A549 (cell line): Measurements from ENCODE around the gene MORF4L1. TPM values are rescaled to one million over a fixed set of nuclear protein-coding genes. Genes with fewer than 3 reads are reported as not detected.
"Not testable (repeated sequence)": the region's sequence is repeated elsewhere in the genome, so short reads cannot be mapped to it uniquely, and the experiment has no call there.

ENCODE experiments used
- ATAC-seq, 2 experiments: fragments of 200-7000 bp in 1 of 2; fragments of >200 bp in 1 of 2; cut with Nextera tagmentation in 1 of 2; cut with Tn5 transposase in 1 of 2; 3 replicates each; pipeline versions ENCODE4 v1.8.0 to v1.9.1; 2018 to 2020; ENCODE audit warnings: mild to moderate bottlenecking in 1 of 2, moderate library complexity in 1 of 2
- CTCF ChIA-PET: fragments of 300-600 bp; sonication (Branson Sonifier 250); formaldehyde crosslinking; extraction: SDS; loops from one replicate; lab custom pipeline; 2021; ENCODE audit warnings: antibody characterized with exemption, inconsistent platforms; lab: Yijun Ruan, JAX
- POLR2A ChIA-PET: fragments of 350-600 bp; formaldehyde crosslinking; extraction: SDS; loops from one replicate; lab custom pipeline; 2021; ENCODE audit warnings: antibody characterized with exemption, inconsistent platforms; lab: Yijun Ruan, JAX
- DNase-seq, 2 experiments: peaks; one replicate each; pipeline versions ENCODE4 v3.0.0 to v3.0.0-alpha.2; 2011 to 2016; ENCODE audit warnings: low read depth in 1 of 2, low spot score in 1 of 2
- FAIRE-seq: peaks from 2 replicates; lab custom pipeline; 2011; peaks lifted over from hg19 to GRCh38; lab: Jason Lieb, UNC
- H3K27ac ChIP-seq, 2 experiments: fragments of >200 bp; sonication (Bioruptor Twin); formaldehyde crosslinking; 3 replicates each; pipeline ENCODE4 v1.5.1; 2016 to 2017
- H3K4me1 ChIP-seq: fragments of >200 bp; sonication (Bioruptor Twin); formaldehyde crosslinking; 3 replicates; pipeline ENCODE4 v1.6.1; 2016
- H3K4me2 ChIP-seq: fragments of >200 bp; sonication (Bioruptor Twin); formaldehyde crosslinking; 3 replicates; pipeline ENCODE4 v1.6.1; 2016
- H3K4me3 ChIP-seq: fragments of >200 bp; sonication (Bioruptor Twin); formaldehyde crosslinking; 3 replicates; pipeline ENCODE4 v1.5.1; 2016
- H3K9me3 ChIP-seq: fragments of >200 bp; sonication (Bioruptor Twin); formaldehyde crosslinking; 3 replicates; pipeline ENCODE4 v1.6.1; 2016
- CBX2 ChIP-seq: fragments of 200-600 bp; sonication (generic); IDR thresholded peaks from 2 replicates; pipeline ENCODE4 v1.6.1; 2016; ENCODE audit warnings: low read depth, mild to moderate bottlenecking, borderline replicate concordance
- EHF ChIP-seq: fragments of 250-450 bp; sonication (Bioruptor Pico); IDR thresholded peaks from 2 replicates; pipeline ENCODE4 v1.5.0; 2020; ENCODE audit warnings: mild to moderate bottlenecking
- EP300 ChIP-seq, 2 experiments: fragments of >200 bp; sonication (Bioruptor Twin); formaldehyde crosslinking; IDR thresholded peaks; 2 replicates in 1 of 2; 3 replicates in 1 of 2; pipeline ENCODE4 v1.6.1; 2016 to 2017
- ESRRA ChIP-seq: fragments of 150-350 bp; IDR thresholded peaks from 2 replicates; pipeline ENCODE4 v1.6.1; 2014; ENCODE audit warnings: mild to moderate bottlenecking, low read length, borderline replicate concordance
- FOSB ChIP-seq: fragments of 250-450 bp; sonication (Bioruptor Pico); IDR thresholded peaks from 2 replicates; pipeline ENCODE4 v1.5.0; 2020; ENCODE audit warnings: mild to moderate bottlenecking, moderate library complexity
- FOSL2 ChIP-seq, 2 experiments: fragments of 450-650 bp in 1 of 2; fragments of >200 bp in 1 of 2; sonication (Bioruptor Twin) in 1 of 2; formaldehyde crosslinking; IDR thresholded peaks; 2 replicates each; pipeline versions ENCODE4 v1.5.0 to v1.6.1; 2016 to 2020; ENCODE audit warnings: mild to moderate bottlenecking in 1 of 2, moderate library complexity in 1 of 2
- FOXS1 ChIP-seq: fragments of 250-450 bp; sonication (Bioruptor Pico); IDR thresholded peaks from 2 replicates; pipeline ENCODE4 v1.5.0; 2020; ENCODE audit warnings: mild to moderate bottlenecking, moderate library complexity
- KDM1A ChIP-seq: fragments of 200-600 bp; sonication (generic); IDR thresholded peaks from 2 replicates; pipeline ENCODE4 v1.6.1; 2016; ENCODE audit warnings: low read depth, mild to moderate bottlenecking
- KDM5A ChIP-seq: fragments of 200-600 bp; sonication (generic); IDR thresholded peaks from 2 replicates; pipeline ENCODE4 v1.6.1; 2016; ENCODE audit warnings: antibody characterized with exemption, mild to moderate bottlenecking
- MAZ ChIP-seq: fragments of 150-350 bp; IDR thresholded peaks from 2 replicates; pipeline ENCODE4 v1.6.1; 2014; ENCODE audit warnings: antibody characterized with exemption, low read depth, low read length, borderline replicate concordance
- MYC ChIP-seq: IDR thresholded peaks from 2 replicates; pipeline ENCODE4 v1.6.1; 2012; ENCODE audit warnings: mild to moderate bottlenecking, inconsistent platforms, low read length, improper control_type of control experiment, borderline replicate concordance
- NPAS2 ChIP-seq: fragments of 250-450 bp; sonication (Bioruptor Pico); IDR thresholded peaks from 2 replicates; pipeline ENCODE4 v1.8.0; 2022; ENCODE audit warnings: mild to moderate bottlenecking, moderate library complexity, borderline replicate concordance
- RARB ChIP-seq: fragments of 250-450 bp; sonication (Bioruptor Pico); IDR thresholded peaks from 2 replicates; pipeline ENCODE4 v1.8.0; 2021; ENCODE audit warnings: mild to moderate bottlenecking, moderate library complexity
- RCOR1 ChIP-seq: fragments of 150-350 bp; IDR thresholded peaks from 2 replicates; pipeline ENCODE4 v1.6.1; 2014; ENCODE audit warnings: antibody characterized with exemption, low read length, low read depth
- RNF2 ChIP-seq: fragments of 200-600 bp; sonication (generic); IDR thresholded peaks from 2 replicates; pipeline ENCODE4 v1.6.1; 2016; ENCODE audit warnings: low read depth, mild to moderate bottlenecking, antibody characterized with exemption, moderate library complexity, borderline replicate concordance
- SREBF2 ChIP-seq: fragments of 450-650 bp; IDR thresholded peaks from 2 replicates; pipeline ENCODE4 v1.6.1; 2014; ENCODE audit warnings: mild to moderate bottlenecking, moderate library complexity
- WGBS: methylation state at CpG from one replicate; pipeline ENCODE4 v1.1.6; 2017; ENCODE audit errors: missing lambda C conversion rate; 5-methylcytosine and 5-hydroxymethylcytosine counted together
- polyA plus RNA-seq, 4 experiments: library from polyadenylated mRNA; depleted of rRNA in 3 of 4; stranded (reverse); fragments of >200 nt; fragmentation: RNase III in 1 of 4; extraction: RNeasy Plus Mini Kit Qiagen cat#74134 plus additional on column Dnase treatment in 1 of 4; gene quantifications; 2 replicates in 3 of 4; 3 replicates in 1 of 4; pipeline ENCODE4 v1.2.3, GENCODE V29; 2011 to 2017
- TF ChIP-seq, protein P1 (sequence below): IDR thresholded peaks from 2 replicates; pipeline ENCODE4 v1.6.1; 2012; ENCODE audit warnings: low read depth, borderline replicate concordance
- TF ChIP-seq, protein P2 (sequence below): IDR thresholded peaks from 2 replicates; pipeline ENCODE4 v1.6.1; 2012
- TF ChIP-seq, protein P3 (sequence below): fragments of 200-600 bp; sonication (generic); IDR thresholded peaks from 2 replicates; pipeline ENCODE4 v1.6.1; 2016; ENCODE audit warnings: antibody characterized with exemption, mild to moderate bottlenecking, moderate library complexity

The MORF4L1 gene
- polyA plus RNA-seq, 2 of the 4 experiments (the other 2 are of a cell fraction) = 498 to 927 TPM

DNA sequence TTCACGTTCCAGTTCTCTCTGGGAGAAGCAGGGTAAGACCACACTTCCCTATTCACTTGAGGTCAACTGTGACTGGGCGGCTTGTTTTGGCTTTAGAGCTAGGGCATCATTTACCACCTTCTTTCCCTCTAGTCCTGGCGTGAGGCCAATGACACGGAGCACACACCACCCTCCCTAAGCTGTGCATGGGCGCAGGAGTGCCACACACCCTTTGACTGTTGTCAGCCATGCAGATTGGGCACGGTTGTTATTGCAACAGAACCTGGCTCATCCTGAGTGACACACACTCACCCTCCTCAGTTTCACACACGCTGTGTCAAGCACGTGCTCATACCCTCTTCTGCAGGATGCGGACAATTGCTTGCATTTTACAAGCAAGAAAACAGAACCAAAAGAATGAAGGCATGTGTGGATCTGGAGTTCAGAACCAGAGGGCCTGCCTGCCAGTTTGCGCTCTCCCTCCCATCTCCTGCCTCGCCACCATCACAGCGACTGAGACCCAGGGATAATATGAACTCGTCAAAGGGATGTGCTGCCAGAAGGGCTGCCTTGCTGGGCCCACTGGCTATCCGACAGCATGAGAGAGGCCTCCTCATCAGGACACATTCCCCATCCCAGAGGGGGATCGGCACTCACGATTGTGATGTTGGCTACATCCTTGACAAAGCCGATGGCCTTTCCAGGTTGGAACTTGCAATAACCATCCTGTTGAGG, 54.5 kb downstream of the MORF4L1 start (continued):
- TF ChIP-seq FOXS1 (CRISPR knock-in tag) (no peak), FOSL2 (IDR thresholded peaks at IDR 0.05) (no peak), FOSL2 (CRISPR knock-in tag; IDR thresholded peaks at IDR 0.05) (no peak), KDM1A (no peak), EP300 (IDR thresholded peaks at IDR 0.05) (no peak), SREBF2 (no peak), RCOR1 (no peak)
- TF ChIP-seq, all 56 proteins: peak for 0

DNA sequence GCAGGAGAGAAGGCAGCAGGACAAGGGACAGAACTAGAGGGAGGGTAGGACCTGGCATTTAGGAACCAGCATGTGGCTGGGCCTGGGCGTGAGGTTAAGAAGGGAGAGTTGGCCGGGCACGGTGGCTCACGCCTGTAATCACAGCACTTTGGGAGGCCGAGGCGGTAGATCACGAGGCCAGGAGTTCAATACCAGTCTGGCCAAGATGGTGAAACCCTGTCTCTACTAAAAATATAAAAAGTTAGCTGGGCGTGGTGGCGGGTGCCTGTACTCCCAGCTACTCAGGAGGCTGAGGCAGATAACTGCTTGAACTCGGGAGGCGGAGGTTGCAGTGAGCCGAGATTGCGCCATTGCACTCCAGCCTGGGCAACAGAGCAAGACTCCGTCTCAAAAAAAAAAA, 55.5 kb downstream of the MORF4L1 start:
- ATAC-seq, H3K27ac ChIP-seq, H3K9me3 ChIP-seq, FAIRE-seq, DNase-seq, H3K4me3 ChIP-seq, POLR2A ChIA-PET, H3K4me2 ChIP-seq: not testable (repeated sequence)
- WGBS = 91% methylated on average over 14 of the region's 14 CpGs
- CTCF ChIA-PET = interaction anchor here (1.2 to 7.9 kb wide), 3 partner anchors 19 to 79 kb away, joined by 3 to 58 read pairs (median 4); no protein-coding TSS in a partner anchor
- H3K4me1 ChIP-seq = peaks cover 17% of the 10 kb centered on the region

DNA sequence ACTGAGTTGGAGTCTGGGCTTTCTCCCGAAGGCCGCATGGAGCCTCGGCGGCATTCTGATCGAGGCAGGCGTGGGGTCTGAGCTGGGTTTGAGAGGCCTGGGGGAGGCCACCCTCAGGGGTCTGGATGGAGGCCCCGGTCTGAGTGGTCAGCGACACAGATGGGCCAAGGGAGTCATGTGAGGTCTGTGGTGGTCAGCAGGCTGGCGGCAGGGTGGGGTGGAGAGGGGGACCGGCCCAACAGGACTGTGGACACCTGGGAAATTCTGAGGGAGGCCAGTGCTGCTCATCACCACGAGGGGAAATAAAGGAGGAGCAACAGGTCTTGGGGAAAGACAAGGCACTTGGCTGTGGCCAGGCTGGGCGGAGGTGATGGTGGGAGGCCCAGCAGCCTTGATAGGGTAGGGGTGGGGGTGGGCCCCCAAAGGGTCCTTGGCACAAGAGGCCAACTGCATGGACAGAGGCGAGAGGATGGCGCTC, 56.0 kb downstream of the MORF4L1 start:
- CTCF ChIA-PET = interaction anchor here (1.2 to 7.9 kb wide), 3 partner anchors 19 to 79 kb away, joined by 3 to 58 read pairs (median 4); no protein-coding TSS in a partner anchor

DNA sequence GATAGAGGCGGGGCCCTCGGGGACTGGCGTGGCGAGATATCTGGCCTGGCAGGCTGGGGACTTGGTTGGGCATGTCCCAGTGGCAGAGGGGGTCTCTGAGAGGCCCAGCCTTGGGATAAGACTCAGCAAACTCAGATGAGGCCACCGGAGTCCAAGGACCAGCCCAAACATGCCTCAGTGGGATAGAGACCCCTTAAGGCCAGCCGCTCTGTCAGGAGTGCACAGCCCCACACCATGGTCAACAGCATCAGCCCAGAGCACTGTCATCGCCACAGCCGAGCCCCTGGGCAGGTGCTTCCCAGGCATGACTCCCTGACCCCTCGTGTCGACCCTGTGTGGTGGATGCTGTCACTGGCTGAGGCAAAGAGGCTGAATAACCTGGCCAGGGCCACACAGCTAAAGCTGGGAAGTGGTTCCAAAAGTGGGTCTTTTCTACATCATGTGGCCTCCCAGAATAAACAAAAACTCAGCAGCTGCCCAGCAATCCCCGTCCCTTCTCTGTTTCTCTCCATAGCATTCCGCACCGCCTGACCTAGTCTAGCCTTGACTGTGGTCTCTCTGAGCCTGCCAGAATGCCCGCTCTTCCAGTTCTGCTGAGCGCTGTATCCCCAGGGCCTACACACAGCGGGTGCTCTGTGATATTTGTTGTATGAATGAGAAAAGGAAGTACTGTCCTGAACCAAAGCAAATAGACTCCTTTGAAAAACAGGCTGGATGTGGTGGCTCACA, 57.0 kb downstream of the MORF4L1 start:
- peak overlapping the region in 1 of 2 experiments; percentile 2; a peak in 2 of 6 replicates for H3K27ac ChIP-seq
- TF ChIP-seq MAZ = no peak
- no peak for TF ChIP-seq EHF
- no peak for TF ChIP-seq MYC
- no peak for TF ChIP-seq NPAS2 (CRISPR knock-in tag)
- TF ChIP-seq, protein P1, sequence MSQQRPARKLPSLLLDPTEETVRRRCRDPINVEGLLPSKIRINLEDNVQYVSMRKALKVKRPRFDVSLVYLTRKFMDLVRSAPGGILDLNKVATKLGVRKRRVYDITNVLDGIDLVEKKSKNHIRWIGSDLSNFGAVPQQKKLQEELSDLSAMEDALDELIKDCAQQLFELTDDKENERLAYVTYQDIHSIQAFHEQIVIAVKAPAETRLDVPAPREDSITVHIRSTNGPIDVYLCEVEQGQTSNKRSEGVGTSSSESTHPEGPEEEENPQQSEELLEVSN = no peak
- TF ChIP-seq, protein P2, sequence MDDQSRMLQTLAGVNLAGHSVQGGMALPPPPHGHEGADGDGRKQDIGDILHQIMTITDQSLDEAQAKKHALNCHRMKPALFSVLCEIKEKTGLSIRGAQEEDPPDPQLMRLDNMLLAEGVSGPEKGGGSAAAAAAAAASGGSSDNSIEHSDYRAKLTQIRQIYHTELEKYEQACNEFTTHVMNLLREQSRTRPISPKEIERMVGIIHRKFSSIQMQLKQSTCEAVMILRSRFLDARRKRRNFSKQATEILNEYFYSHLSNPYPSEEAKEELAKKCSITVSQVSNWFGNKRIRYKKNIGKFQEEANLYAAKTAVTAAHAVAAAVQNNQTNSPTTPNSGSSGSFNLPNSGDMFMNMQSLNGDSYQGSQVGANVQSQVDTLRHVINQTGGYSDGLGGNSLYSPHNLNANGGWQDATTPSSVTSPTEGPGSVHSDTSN = no peak
- no peak for TF ChIP-seq FOSB (CRISPR knock-in tag)
- TF ChIP-seq RNF2 = no peak
- TF ChIP-seq RARB (CRISPR knock-in tag) = no peak
- TF ChIP-seq CBX2 = no peak
- TF ChIP-seq RCOR1 = no peak

More for the DNA sequence above, 56.0 kb downstream of the MORF4L1 start:
- Histone ChIP-seq H3K9me3 (no peaks in the 10 kb centered on the region), H3K27ac (no peak overlapping the region), H3K4me3 (no peak overlapping the region), H3K4me2 (no peak overlapping the region), H3K4me1 (peaks cover 17% of the 10 kb centered on the region)
- POLR2A ChIA-PET = no interaction called here
- no peak for FAIRE-seq
- 96% methylated on average over 14 of the region's 14 CpGs for WGBS
- TF ChIP-seq ESRRA (no peak), KDM5A (no peak), MAZ (no peak), FOSB (CRISPR knock-in tag) (no peak)
- TF ChIP-seq, protein P3, sequence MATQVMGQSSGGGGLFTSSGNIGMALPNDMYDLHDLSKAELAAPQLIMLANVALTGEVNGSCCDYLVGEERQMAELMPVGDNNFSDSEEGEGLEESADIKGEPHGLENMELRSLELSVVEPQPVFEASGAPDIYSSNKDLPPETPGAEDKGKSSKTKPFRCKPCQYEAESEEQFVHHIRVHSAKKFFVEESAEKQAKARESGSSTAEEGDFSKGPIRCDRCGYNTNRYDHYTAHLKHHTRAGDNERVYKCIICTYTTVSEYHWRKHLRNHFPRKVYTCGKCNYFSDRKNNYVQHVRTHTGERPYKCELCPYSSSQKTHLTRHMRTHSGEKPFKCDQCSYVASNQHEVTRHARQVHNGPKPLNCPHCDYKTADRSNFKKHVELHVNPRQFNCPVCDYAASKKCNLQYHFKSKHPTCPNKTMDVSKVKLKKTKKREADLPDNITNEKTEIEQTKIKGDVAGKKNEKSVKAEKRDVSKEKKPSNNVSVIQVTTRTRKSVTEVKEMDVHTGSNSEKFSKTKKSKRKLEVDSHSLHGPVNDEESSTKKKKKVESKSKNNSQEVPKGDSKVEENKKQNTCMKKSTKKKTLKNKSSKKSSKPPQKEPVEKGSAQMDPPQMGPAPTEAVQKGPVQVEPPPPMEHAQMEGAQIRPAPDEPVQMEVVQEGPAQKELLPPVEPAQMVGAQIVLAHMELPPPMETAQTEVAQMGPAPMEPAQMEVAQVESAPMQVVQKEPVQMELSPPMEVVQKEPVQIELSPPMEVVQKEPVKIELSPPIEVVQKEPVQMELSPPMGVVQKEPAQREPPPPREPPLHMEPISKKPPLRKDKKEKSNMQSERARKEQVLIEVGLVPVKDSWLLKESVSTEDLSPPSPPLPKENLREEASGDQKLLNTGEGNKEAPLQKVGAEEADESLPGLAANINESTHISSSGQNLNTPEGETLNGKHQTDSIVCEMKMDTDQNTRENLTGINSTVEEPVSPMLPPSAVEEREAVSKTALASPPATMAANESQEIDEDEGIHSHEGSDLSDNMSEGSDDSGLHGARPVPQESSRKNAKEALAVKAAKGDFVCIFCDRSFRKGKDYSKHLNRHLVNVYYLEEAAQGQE = no peak
- no peak for DNase-seq
- ATAC-seq = no peak

More for the DNA sequence above, 57.0 kb downstream of the MORF4L1 start:
- ATAC-seq = no peak
- Histone ChIP-seq H3K4me1 (peaks cover 17% of the 10 kb centered on the region), H3K4me3 (no peak overlapping the region), H3K9me3 (no peaks in the 10 kb centered on the region), H3K4me2 (no peak overlapping the region)
- DNase-seq = no peak
- ChIA-PET CTCF (interaction anchor here (1.2 to 7.9 kb wide), 2 partner anchors 20 to 97 kb away, joined by 3 to 58 read pairs; no protein-coding TSS in a partner anchor), POLR2A (no interaction called here)
- whole genome bisulfite sequencing = 95% methylated on average over 16 of the region's 16 CpGs
- FAIRE-seq = no peak
